Chondrocyte (in vitro differentiated cells): Measurements from ENCODE around the gene MT1B. TPM values are rescaled to one million over a fixed set of nuclear protein-coding genes. Genes with fewer than 3 reads are reported as not detected.

Source experiments
- DNase-seq: peaks from one replicate; pipeline ENCODE4 v3.0.0; 2021; ENCODE audit warnings: mixed read lengths, low spot score
- H3K27ac Mint-ChIP-seq: one replicate; pipeline ENCODE4 v1.8.0; 2021; ENCODE audit warnings: mild to moderate bottlenecking, moderate library complexity, mixed read lengths; ENCODE audit not compliant: unreplicated experiment
- H3K27me3 Mint-ChIP-seq: 2 replicates; pipeline ENCODE4 v1.8.0; 2021; ENCODE audit warnings: low read depth, mixed read lengths
- H3K36me3 Mint-ChIP-seq: 2 replicates; pipeline ENCODE4 v1.8.0; 2021; ENCODE audit warnings: low read depth, mixed read lengths
- H3K4me1 Mint-ChIP-seq: 2 replicates; pipeline ENCODE4 v1.8.0; 2021; ENCODE audit warnings: low read depth, mild to moderate bottlenecking, mixed read lengths
- H3K4me3 Mint-ChIP-seq: one replicate; pipeline ENCODE4 v1.8.0; 2021; ENCODE audit warnings: mild to moderate bottlenecking, moderate library complexity, mixed read lengths; ENCODE audit not compliant: unreplicated experiment
- H3K9me3 Mint-ChIP-seq: 2 replicates; pipeline ENCODE4 v1.8.0; 2021; ENCODE audit warnings: low read depth, mixed read lengths
- total RNA-seq: library from RNA; stranded (reverse); gene quantifications from 3 replicates; pipeline ENCODE4 v1.2.1, GENCODE V29; 2021
- TF ChIP-seq, protein P1 (sequence below): fragments of 200-600 bp; sonication (generic); IDR thresholded peaks from 2 replicates; pipeline ENCODE4 v1.5.0; 2021; ENCODE audit warnings: antibody characterized with exemption, mild to moderate bottlenecking, moderate library complexity

The MT1B gene
- total RNA-seq, 1 donor from 2014 or later = not detected

DNA sequence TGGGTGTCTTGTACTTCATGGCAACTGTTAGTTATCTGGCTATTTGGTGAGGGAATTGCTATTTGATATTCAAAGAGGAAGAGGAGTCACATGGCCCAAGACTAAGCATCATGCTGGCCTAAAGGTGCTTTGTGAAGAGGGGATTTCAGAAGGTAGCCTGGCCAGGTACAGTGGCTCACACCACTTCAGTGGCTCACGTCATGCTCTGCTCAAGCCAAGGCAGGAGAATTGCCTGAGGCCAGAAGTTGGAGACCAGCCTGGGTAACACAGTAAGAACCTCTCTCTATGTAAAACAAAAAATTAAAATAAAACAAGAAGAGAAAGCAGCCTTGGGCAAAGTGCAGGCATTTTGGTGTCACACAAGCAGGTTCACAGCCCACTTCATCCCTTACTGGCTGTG lies 6.4 kb upstream of the MT1B start:
- no peak overlapping the region for H3K4me3 Mint-ChIP-seq

DNA sequence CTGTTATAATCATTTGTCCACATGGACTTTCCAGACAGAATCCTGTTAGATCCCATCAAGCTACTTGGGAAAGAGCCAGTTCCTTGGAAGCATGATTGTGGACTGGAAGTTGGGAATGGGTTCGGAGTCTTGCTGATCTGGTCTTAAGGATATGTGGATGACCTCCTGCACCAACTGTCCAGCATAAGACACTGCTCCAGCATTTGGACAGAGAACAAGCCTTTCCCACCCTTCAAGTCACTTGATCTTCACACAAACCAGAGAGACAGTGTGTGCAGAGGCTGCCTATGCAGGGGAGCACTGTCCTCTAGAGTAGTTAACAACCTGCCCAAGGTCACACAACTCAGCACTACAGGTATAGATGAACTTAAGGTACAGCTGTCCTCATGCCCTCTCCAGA lies 5.8 kb upstream of the MT1B start:
- no peaks in the 10 kb centered on the region for H3K9me3 Mint-ChIP-seq
- peaks cover 4% of the 10 kb centered on the region for H3K4me1 Mint-ChIP-seq
- DNase-seq = no peak
- H3K4me3 Mint-ChIP-seq = no peak overlapping the region
- H3K27ac Mint-ChIP-seq = no peak overlapping the region
- TF ChIP-seq, protein P1, sequence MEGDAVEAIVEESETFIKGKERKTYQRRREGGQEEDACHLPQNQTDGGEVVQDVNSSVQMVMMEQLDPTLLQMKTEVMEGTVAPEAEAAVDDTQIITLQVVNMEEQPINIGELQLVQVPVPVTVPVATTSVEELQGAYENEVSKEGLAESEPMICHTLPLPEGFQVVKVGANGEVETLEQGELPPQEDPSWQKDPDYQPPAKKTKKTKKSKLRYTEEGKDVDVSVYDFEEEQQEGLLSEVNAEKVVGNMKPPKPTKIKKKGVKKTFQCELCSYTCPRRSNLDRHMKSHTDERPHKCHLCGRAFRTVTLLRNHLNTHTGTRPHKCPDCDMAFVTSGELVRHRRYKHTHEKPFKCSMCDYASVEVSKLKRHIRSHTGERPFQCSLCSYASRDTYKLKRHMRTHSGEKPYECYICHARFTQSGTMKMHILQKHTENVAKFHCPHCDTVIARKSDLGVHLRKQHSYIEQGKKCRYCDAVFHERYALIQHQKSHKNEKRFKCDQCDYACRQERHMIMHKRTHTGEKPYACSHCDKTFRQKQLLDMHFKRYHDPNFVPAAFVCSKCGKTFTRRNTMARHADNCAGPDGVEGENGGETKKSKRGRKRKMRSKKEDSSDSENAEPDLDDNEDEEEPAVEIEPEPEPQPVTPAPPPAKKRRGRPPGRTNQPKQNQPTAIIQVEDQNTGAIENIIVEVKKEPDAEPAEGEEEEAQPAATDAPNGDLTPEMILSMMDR = no peak
- H3K27me3 Mint-ChIP-seq = peaks cover 54% of the 10 kb centered on the region
- H3K36me3 Mint-ChIP-seq = peaks cover 2% of the 10 kb centered on the region

More for the DNA sequence above, 6.4 kb upstream of the MT1B start:
- Mint-ChIP-seq H3K27ac (no peak overlapping the region), H3K27me3 (peaks cover 57% of the 10 kb centered on the region), H3K9me3 (no peaks in the 10 kb centered on the region), H3K4me1 (peaks cover 4% of the 10 kb centered on the region), H3K36me3 (peaks cover 2% of the 10 kb centered on the region)
- TF ChIP-seq, protein P1 = no peak
- no peak for DNase-seq

DNA sequence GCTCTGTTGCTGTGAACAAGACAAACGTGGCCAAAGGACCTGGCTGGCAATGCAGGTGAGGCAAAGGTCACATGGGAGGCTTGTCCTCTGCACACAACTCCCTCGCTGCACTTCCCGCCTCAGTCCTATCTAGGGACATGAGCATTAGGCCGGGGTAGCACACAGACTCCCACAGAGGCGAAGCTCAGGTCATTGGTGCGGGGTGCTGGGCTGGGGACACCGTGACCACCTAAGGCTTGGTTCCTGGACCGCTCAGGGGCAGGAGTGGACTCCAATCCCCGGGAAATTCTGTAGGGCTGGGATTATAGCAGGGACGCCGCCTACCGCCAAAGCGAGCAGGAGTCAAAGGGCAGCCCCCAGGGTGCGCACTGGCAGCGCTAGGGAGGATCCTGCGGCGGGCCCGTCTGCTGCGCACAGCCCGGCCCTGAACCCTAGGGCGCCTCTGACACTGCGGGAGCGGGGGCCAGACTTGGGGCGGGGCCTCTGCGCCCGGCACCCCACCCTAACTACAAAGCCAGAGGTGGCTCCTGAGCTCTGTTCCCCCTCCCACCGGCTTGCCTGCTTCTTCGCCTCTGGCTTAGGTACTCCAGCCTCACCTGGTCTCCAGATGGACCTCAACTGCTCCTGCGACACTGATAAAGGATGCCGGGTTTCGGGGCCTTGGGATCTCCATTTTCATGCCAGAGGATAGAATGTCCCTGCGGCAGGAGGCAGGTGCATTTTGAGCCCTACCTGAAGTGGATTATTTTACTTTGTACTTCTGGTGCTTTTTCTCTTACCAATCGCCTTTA lies 3.9 kb upstream of the MT1B start:
- Mint-ChIP-seq H3K27ac (no peak overlapping the region), H3K27me3 (peaks cover 44% of the 10 kb centered on the region), H3K9me3 (no peaks in the 10 kb centered on the region), H3K4me1 (peaks cover 4% of the 10 kb centered on the region), H3K4me3 (no peak overlapping the region), H3K36me3 (no peaks in the 10 kb centered on the region)
- no peak for DNase-seq
- TF ChIP-seq, protein P1 = no peak

DNA sequence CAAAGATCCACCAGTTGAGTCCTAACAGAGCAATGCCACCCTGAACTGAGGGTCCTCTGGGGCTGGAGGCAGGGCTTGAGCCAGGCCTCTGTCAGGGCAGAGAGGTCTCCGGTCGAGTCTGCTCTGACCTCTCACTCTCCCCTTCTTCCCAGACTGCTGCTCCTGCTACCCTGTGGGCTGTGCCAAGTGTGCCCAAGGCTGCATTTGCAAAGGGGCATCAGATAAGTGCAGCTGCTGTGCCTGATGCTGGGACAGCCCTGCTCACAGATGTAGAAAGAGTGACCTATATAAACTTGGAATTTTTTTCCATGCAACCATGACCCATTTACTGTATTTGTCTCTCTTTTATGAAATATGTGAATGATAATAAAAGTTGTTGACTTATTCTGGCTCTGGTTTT lies 2.4 kb upstream of the MT1B start:
- peaks cover 36% of the 10 kb centered on the region for H3K27me3 Mint-ChIP-seq
- H3K9me3 Mint-ChIP-seq = no peaks in the 10 kb centered on the region
- H3K4me1 Mint-ChIP-seq = peaks cover 2% of the 10 kb centered on the region

DNA sequence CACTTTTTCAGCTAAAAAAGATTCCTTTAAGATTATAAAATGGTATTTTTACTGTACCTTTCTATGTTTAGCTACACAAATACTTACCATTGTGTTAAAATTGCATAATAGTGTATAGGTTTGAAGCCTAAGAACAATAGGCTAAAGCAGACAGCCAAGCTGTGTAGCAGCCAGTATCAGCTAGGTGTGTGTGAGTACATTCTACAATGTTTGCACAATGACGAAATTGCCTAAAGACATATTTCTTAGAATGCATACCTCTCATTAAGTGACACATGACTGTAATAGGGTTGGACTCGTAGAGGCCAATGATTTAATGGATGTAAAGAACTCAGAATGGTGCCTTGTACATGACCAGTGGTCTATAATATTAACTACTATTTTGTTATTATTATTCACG lies 1.9 kb upstream of the MT1B start:
- Mint-ChIP-seq H3K9me3 (no peaks in the 10 kb centered on the region), H3K4me1 (peaks cover 5% of the 10 kb centered on the region), H3K36me3 (no peaks in the 10 kb centered on the region), H3K27me3 (peaks cover 31% of the 10 kb centered on the region), H3K27ac (no peak overlapping the region), H3K4me3 (no peak overlapping the region)
- TF ChIP-seq, protein P1 = no peak
- no peak for DNase-seq

More for the DNA sequence above, 2.4 kb upstream of the MT1B start:
- no peak overlapping the region for H3K27ac Mint-ChIP-seq
- H3K4me3 Mint-ChIP-seq = no peak overlapping the region
- DNase-seq = no peak
- no peaks in the 10 kb centered on the region for H3K36me3 Mint-ChIP-seq
- TF ChIP-seq, protein P1 = no peak
